ENCODE measurements around the gene KCNS1.

GRCh38 chr20:45067558-45067957 is 33.4 kb downstream of the KCNS1 start:
- TF ChIP-seq CTCF (conservative IDR thresholded peaks at IDR 0.05; ENCODE audit: low read depth, low read length), result no peak
- no peak for TF ChIP-seq EZH2phosphoT487 (IDR thresholded peaks at IDR 0.05; ENCODE audit: borderline replicate concordance, low read length)
- no peak for TF ChIP-seq EZH2 (IDR thresholded peaks at IDR 0.05; ENCODE audit: low read length, unreplicated experiment)
